ENCODE data around the gene TTF2. TPM values are rescaled to one million over a fixed set of nuclear protein-coding genes. Genes with fewer than 3 reads are reported as not detected.

Gene TTF2
- total and polyA plus RNA-seq, 9 of the 15 experiments (the other 6 are each of a cell fraction or from before 2014, with no cell fraction given), result 9.4 to 71.1 (median 42.1) TPM

GRCh38 chr1:117076648-117077047 lies 16.5 kb downstream of the TTF2 start (continued):
- TF ChIP-seq ZBTB12 (CRISPR knock-in tag; IDR thresholded peaks at IDR 0.05) (no peak), TARDBP (IDR thresholded peaks at IDR 0.05) (no peak), OTX1 (CRISPR knock-in tag; IDR thresholded peaks at IDR 0.05) (no peak), DMBX1 (CRISPR knock-in tag; IDR thresholded peaks at IDR 0.05; ENCODE audit: borderline replicate concordance) (no peak), DNMT1 (IDR thresholded peaks at IDR 0.05) (no peak), SLC30A9 (CRISPR knock-in tag; IDR thresholded peaks at IDR 0.05) (no peak)

GRCh38 chr1:117077267-117077666 lies 17.1 kb downstream of the TTF2 start:
- H3K27me3 ChIP-seq (ENCODE audit: control insufficient read depth in 2 of 2, insufficient read depth in 2 of 2, low read length in 2 of 2), result no peaks in the 10 kb centered on the region
- in situ Hi-C loops (cut with MboI) (loop anchor here (5.0 kb wide), 1 partner anchor 210 kb away; no protein-coding TSS in a partner anchor), intact Hi-C loops (cut with micrococcal nuclease) (no loop called here)
- H3K9me1 ChIP-seq (ENCODE audit: control insufficient read depth, insufficient read depth, low read length), result no peaks in the 10 kb centered on the region
- H3K79me2 ChIP-seq (ENCODE audit: control insufficient read depth, insufficient read depth, low read length), result no peaks in the 10 kb centered on the region
- no TSS peak for BruUV-seq (replicated peaks)
- no peak overlapping the region for H3K9ac ChIP-seq (ENCODE audit: insufficient read depth in 1 of 2, low read depth in 2 of 2, low read length in 2 of 2)
- H3K9me3 ChIP-seq (replicated peaks; ENCODE audit: control insufficient read depth, insufficient read depth, low read depth, low read length), result no peaks in the 10 kb centered on the region
- no peaks in the 10 kb centered on the region for H4K20me1 ChIP-seq (replicated peaks; ENCODE audit: control insufficient read depth, insufficient read depth, low read length)
- H2AFZ ChIP-seq (ENCODE audit: low read depth, low read length), result no peak overlapping the region
- CTCF ChIA-PET (ENCODE audit: low intra/inter-chr PET ratio), result no interaction called here
- H3K27ac ChIP-seq (ENCODE audit: extremely low read depth, low read depth, low read length), result no peak overlapping the region
- peaks cover 92% of the 10 kb centered on the region for H3K36me3 ChIP-seq (ENCODE audit: control insufficient read depth, insufficient read depth, low read length)
- WGBS (ENCODE audit: insufficient coverage, low coverage, missing lambda C conversion rate), result 51% methylated on average over 3 of the region's 3 CpGs
- H3K4me3 ChIP-seq, result no peak overlapping the region
- POLR2A ChIA-PET, result interaction anchor here (0.9 to 1.3 kb wide), 2 partner anchors 9 to 17 kb away, joined by 3 read pairs; partner anchors contain the start of gene TTF2
- no peak overlapping the region for H3K4me2 ChIP-seq (ENCODE audit: insufficient read depth, low read length)
- FAIRE-seq (no peak), ATAC-seq (no peak), DNase-seq (ENCODE audit: extremely low read depth in 1 of 4, low spot score in 3 of 4) (no peak)
- no peaks in the 10 kb centered on the region for H3K4me1 ChIP-seq (replicated peaks in 1 of 2; ENCODE audit: control insufficient read depth in 2 of 2, insufficient read depth in 2 of 2, low read length in 2 of 2)
- TF ChIP-seq ZNF347 (CRISPR knock-in tag; IDR thresholded peaks at IDR 0.05; ENCODE audit: low read depth) (no peak), FOSL1 (tag; conservative IDR thresholded peaks at IDR 0.05) (peak; percentile 83), ZSCAN29 (IDR thresholded peaks at IDR 0.05) (no peak), DDX20 (tag; IDR thresholded peaks at IDR 0.05; ENCODE audit: low read depth) (no peak), U2AF1 (optimal IDR thresholded peaks at IDR 0.05; ENCODE audit: low read depth, low read length) (no peak), NFATC3 (IDR thresholded peaks at IDR 0.05) (no peak), JUND (IDR thresholded peaks at IDR 0.05; ENCODE audit: borderline replicate concordance, low read depth, low read length) (peak; percentile 30; the same call in 1 of the 2 replicates), JUND (tag; IDR thresholded peaks at IDR 0.05; ENCODE audit: borderline replicate concordance, low read depth, low read length) (no peak), ZBTB8A (IDR thresholded peaks at IDR 0.05; ENCODE audit: partially characterized antibody) (no peak), BCLAF1 (IDR thresholded peaks at IDR 0.05; ENCODE audit: borderline replicate concordance in 1 of 2, control insufficient read depth in 1 of 2, low read depth in 2 of 2, low read length in 1 of 2) (no peak), MYC (IDR thresholded peaks at IDR 0.05; ENCODE audit: low read depth, low read length) (no peak), MYC (CRISPR knock-in tag; IDR thresholded peaks at IDR 0.05; ENCODE audit: borderline replicate concordance, low read depth) (no peak)

Data from K562 (cell line).